HepG2 (cell line): ENCODE results near the gene ZDHHC14. TPM values are rescaled to one million over a fixed set of nuclear protein-coding genes. Genes with fewer than 3 reads are reported as not detected.

ENCODE experiments used
- CREM ChIP-seq, 2 experiments: sonication (generic) in 1 of 2; formaldehyde crosslinking in 1 of 2; IDR thresholded peaks; 2 replicates each; pipeline versions ENCODE4 v1.4.0 to v1.6.1; 2016 to 2020; ENCODE audit warnings: antibody characterized with exemption in 1 of 2, mild to moderate bottlenecking in 1 of 2, missing genetic modification reagents in 1 of 2
- DMAP1 ChIP-seq: IDR thresholded peaks from 2 replicates; pipeline ENCODE4 v1.6.1; 2016
- FIP1L1 ChIP-seq: fragments of 200-400 bp; formaldehyde crosslinking; IDR thresholded peaks from 2 replicates; pipeline ENCODE4 v1.6.1; 2018; ENCODE audit warnings: low read depth, mild to moderate bottlenecking, low read length, moderate library complexity, borderline replicate concordance; ENCODE audit not compliant: insufficient read depth
- FOXA1 ChIP-seq, 2 experiments: fragments of 450-650 bp in 1 of 2; sonication (generic) in 1 of 2; formaldehyde crosslinking in 1 of 2; IDR thresholded peaks; 2 replicates each; pipeline versions ENCODE4 v1.4.0 to v1.6.1; 2016 to 2020; ENCODE audit warnings: missing genetic modification reagents in 1 of 2
- FOXK1 ChIP-seq: sonication (generic); formaldehyde crosslinking; IDR thresholded peaks from 2 replicates; pipeline ENCODE4 v1.4.0; 2020; ENCODE audit warnings: low read depth, missing genetic modification reagents, borderline replicate concordance
- GFI1 ChIP-seq: sonication (generic); formaldehyde crosslinking; IDR thresholded peaks from 2 replicates; pipeline ENCODE4 v1.5.0; 2020; ENCODE audit warnings: missing genetic modification reagents, mild to moderate bottlenecking, borderline replicate concordance
- GLMP ChIP-seq: sonication (generic); formaldehyde crosslinking; IDR thresholded peaks from 2 replicates; pipeline ENCODE4 v1.9.0; 2021; ENCODE audit warnings: missing genetic modification reagents, mild to moderate bottlenecking, borderline replicate concordance
- HDAC2 ChIP-seq: sonication (generic); formaldehyde crosslinking; IDR thresholded peaks from 2 replicates; pipeline ENCODE4 v1.4.0; 2020; ENCODE audit warnings: missing genetic modification reagents
- JUNB ChIP-seq: sonication (generic); formaldehyde crosslinking; IDR thresholded peaks from 2 replicates; pipeline ENCODE4 v1.8.0; 2022; ENCODE audit warnings: missing genetic modification reagents, mild to moderate bottlenecking, borderline replicate concordance
- KLF13 ChIP-seq: sonication (generic); formaldehyde crosslinking; IDR thresholded peaks from 2 replicates; pipeline ENCODE4 v1.4.0; 2020; ENCODE audit warnings: mild to moderate bottlenecking, missing genetic modification reagents
- MED13 ChIP-seq: sonication (generic); formaldehyde crosslinking; IDR thresholded peaks from 2 replicates; pipeline ENCODE4 v1.5.0; 2020; ENCODE audit warnings: missing genetic modification reagents
- MED8 ChIP-seq: sonication (generic); formaldehyde crosslinking; IDR thresholded peaks from 2 replicates; pipeline ENCODE4 v1.8.1; 2023; ENCODE audit warnings: mild to moderate bottlenecking, missing genetic modification reagents; ENCODE audit not compliant: insufficient replicate concordance
- MLLT10 ChIP-seq: sonication (generic); formaldehyde crosslinking; IDR thresholded peaks from 2 replicates; pipeline ENCODE4 v1.4.0; 2020; ENCODE audit warnings: missing genetic modification reagents
- MYC ChIP-seq: sonication (generic); formaldehyde crosslinking; IDR thresholded peaks from 2 replicates; pipeline ENCODE4 v1.9.0; 2021; ENCODE audit warnings: missing genetic modification reagents, borderline replicate concordance
- PHF20 ChIP-seq: sonication (generic); formaldehyde crosslinking; IDR thresholded peaks from 2 replicates; pipeline ENCODE4 v1.5.0; 2020; ENCODE audit warnings: mild to moderate bottlenecking, missing genetic modification reagents
- SETDB1 ChIP-seq: sonication (generic); formaldehyde crosslinking; IDR thresholded peaks from 2 replicates; pipeline ENCODE4 v1.5.1; 2020; ENCODE audit warnings: missing genetic modification reagents, mild to moderate bottlenecking, borderline replicate concordance
- SKIL ChIP-seq: sonication (generic); formaldehyde crosslinking; IDR thresholded peaks from 2 replicates; pipeline ENCODE4 v1.8.0; 2022; ENCODE audit warnings: missing genetic modification reagents, mild to moderate bottlenecking, moderate library complexity, borderline replicate concordance
- SMARCC2 ChIP-seq: fragments of 450-650 bp; IDR thresholded peaks from 2 replicates; pipeline ENCODE4 v1.6.1; 2017; ENCODE audit warnings: antibody characterized with exemption, mild to moderate bottlenecking
- ZBTB3 ChIP-seq: sonication (generic); formaldehyde crosslinking; IDR thresholded peaks from 2 replicates; pipeline ENCODE4 v1.4.0; 2020; ENCODE audit warnings: low read depth, mild to moderate bottlenecking, moderate library complexity, missing genetic modification reagents, borderline replicate concordance
- ZNF180 ChIP-seq: sonication (generic); formaldehyde crosslinking; IDR thresholded peaks from 2 replicates; pipeline ENCODE4 v1.4.0; 2020; ENCODE audit warnings: low read depth, missing genetic modification reagents, borderline replicate concordance
- ZNF33A ChIP-seq: sonication (generic); formaldehyde crosslinking; IDR thresholded peaks from 2 replicates; pipeline ENCODE4 v1.5.1; 2020; ENCODE audit warnings: missing genetic modification reagents, mild to moderate bottlenecking, moderate library complexity, borderline replicate concordance
- ZNF496 ChIP-seq: sonication (generic); formaldehyde crosslinking; IDR thresholded peaks from 2 replicates; pipeline ENCODE4 v1.8.1; 2023; ENCODE audit warnings: mild to moderate bottlenecking, moderate library complexity, missing genetic modification reagents; ENCODE audit not compliant: insufficient replicate concordance
- ZNF546 ChIP-seq: sonication (generic); formaldehyde crosslinking; conservative IDR thresholded peaks from 2 replicates; pipeline ENCODE4 v1.8.1; 2023; ENCODE audit warnings: mild to moderate bottlenecking, missing genetic modification reagents
- ZNF558 ChIP-seq: sonication (generic); formaldehyde crosslinking; IDR thresholded peaks from 2 replicates; pipeline ENCODE4 v1.9.0; 2022; ENCODE audit warnings: mild to moderate bottlenecking, missing genetic modification reagents, borderline replicate concordance
- ZNF792 ChIP-seq: IDR thresholded peaks from 2 replicates; pipeline ENCODE4 v1.6.1; 2016
- ZNF83 ChIP-seq: sonication (generic); formaldehyde crosslinking; IDR thresholded peaks from 2 replicates; pipeline ENCODE4 v1.4.0; 2020; ENCODE audit warnings: missing genetic modification reagents, mild to moderate bottlenecking, borderline replicate concordance
- polyA plus RNA-seq, 8 experiments: library from polyadenylated mRNA; depleted of rRNA in 3 of 8; stranded (reverse) in 7 of 8; unstranded in 1 of 8; fragments of >200 nt; fragmentation: Illumina TruSeq in 4 of 8; extraction: Trizol in 4 of 8; gene quantifications; 2 replicates each; pipeline versions ENCODE4 v1.2.1 to v1.2.3, GENCODE V29; 2011 to 2016; ENCODE audit warnings: low read depth in 4 of 8, missing spikeins in 1 of 8, mixed read lengths in 1 of 8; ENCODE audit not compliant: insufficient read depth in 1 of 8
- total RNA-seq, 5 experiments: library from RNA; depleted of rRNA; stranded (reverse); fragments of >200 nt; fragmentation: Illumina TruSeq; extraction: Trizol; gene quantifications; 2 replicates each; pipeline ENCODE4 v1.2.3, GENCODE V29; 2016; ENCODE audit warnings: low read depth in 1 of 5

ZDHHC14 gene
- total and polyA plus RNA-seq, 2 of the 13 experiments (the other 11 are each of a cell fraction or from before 2014, with no cell fraction given), result 3.7 to 9.5 TPM

DNA sequence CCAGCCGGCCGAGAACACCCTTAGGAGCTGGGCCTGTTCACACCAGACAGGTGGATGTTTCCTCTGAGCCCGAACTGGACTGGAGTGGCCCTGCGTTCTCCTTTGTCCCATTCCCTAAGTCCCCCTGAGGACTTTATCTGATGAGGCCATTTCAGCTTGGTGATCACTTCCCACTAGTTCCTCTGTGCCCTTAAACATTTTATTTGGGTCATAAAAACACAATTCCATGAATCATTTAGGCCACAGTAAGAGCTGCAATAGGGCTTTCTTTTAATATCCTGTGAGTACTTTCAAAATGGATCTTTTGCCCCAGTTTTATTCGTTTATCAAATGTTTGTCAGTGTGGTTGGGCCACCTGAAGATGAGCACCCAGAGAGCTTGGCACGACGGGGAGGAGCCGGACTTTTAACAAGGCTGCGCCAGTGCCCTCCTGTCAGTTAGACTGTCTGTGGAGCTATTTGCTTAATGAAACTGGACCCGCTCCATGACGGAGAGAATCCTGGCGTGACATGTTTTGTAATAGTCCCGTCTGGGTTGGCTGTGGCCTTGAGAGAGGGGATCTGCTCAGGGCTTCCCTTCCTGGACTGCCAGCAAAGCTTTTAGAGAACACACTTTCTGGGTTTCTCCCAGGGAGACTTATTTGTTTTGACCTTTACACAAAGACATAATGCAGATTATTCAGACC, 53.5 kb downstream of the ZDHHC14 start (continued):
- peak; percentile 81 for TF ChIP-seq SKIL (CRISPR knock-in tag)
- no peak for TF ChIP-seq FIP1L1
- TF ChIP-seq MYC, result no peak
- TF ChIP-seq MLLT10, result no peak
- no peak for TF ChIP-seq ZNF546 (CRISPR knock-in tag)
- TF ChIP-seq HDAC2 (CRISPR knock-in tag), result peak; percentile 79
- no peak for TF ChIP-seq ZNF180 (CRISPR knock-in tag)
- no peak for TF ChIP-seq ZNF496 (CRISPR knock-in tag)
- no peak for TF ChIP-seq GLMP
- TF ChIP-seq KLF13, result no peak
- no peak for TF ChIP-seq SETDB1 (CRISPR knock-in tag)
- no peak for TF ChIP-seq JUNB (CRISPR knock-in tag)
- TF ChIP-seq ZNF558 (CRISPR knock-in tag), result no peak
- no peak for TF ChIP-seq ZBTB3 (CRISPR knock-in tag)
- TF ChIP-seq ZNF33A (CRISPR knock-in tag), result 0 out of 2 replicates have a peak, but pooled peaks have one; percentile 14
- TF ChIP-seq DMAP1 (CRISPR knock-in tag), result no peak
- TF ChIP-seq MED8 (CRISPR knock-in tag), result no peak
- TF ChIP-seq GFI1 (CRISPR knock-in tag), result no peak
- TF ChIP-seq MED13 (CRISPR knock-in tag), result no peak
- no peak for TF ChIP-seq SMARCC2
- TF ChIP-seq ZNF83 (CRISPR knock-in tag), result no peak
- peak; percentile 54; the same call in 1 of the 2 replicates for TF ChIP-seq FOXK1
- no peak for TF ChIP-seq ZNF792 (CRISPR knock-in tag)
- no peak for TF ChIP-seq FOXA1 (IDR thresholded peaks at IDR 0.05)
- peak; percentile 68; the same call in 1 of the 2 replicates for TF ChIP-seq FOXA1 (CRISPR knock-in tag; IDR thresholded peaks at IDR 0.05)
- no peak for TF ChIP-seq PHF20 (CRISPR knock-in tag)
- no peak for TF ChIP-seq CREM (IDR thresholded peaks at IDR 0.05)
- TF ChIP-seq CREM (CRISPR knock-in tag; IDR thresholded peaks at IDR 0.05), result no peak
